Coronary artery (tissue), 2 donors: ENCODE results near the gene MSX1.
A peak's percentile ranks its signal among the peaks of the same experiment; 100 is the strongest.

ENCODE experiments used
- DNase-seq: peaks from one replicate; pipeline ENCODE4 v3.0.0-alpha.2; 2017; ENCODE audit warnings: low spot score
- H3K27ac ChIP-seq, 2 donors: fragments of 200-600 bp; sonication (generic); one replicate each; pipeline ENCODE4 v1.5.1; 2016 to 2019
- H3K4me3 ChIP-seq: fragments of 200-600 bp; sonication (generic); 2 replicates; pipeline ENCODE4 v1.5.1; 2016; ENCODE audit warnings: mild to moderate bottlenecking, moderate library complexity
- TF ChIP-seq, protein P1 (sequence below): fragments of 200-600 bp; sonication (generic); IDR thresholded peaks from one replicate; pipeline ENCODE4 v1.5.1; 2019; ENCODE audit warnings: antibody characterized with exemption

MSX1 gene

DNA sequence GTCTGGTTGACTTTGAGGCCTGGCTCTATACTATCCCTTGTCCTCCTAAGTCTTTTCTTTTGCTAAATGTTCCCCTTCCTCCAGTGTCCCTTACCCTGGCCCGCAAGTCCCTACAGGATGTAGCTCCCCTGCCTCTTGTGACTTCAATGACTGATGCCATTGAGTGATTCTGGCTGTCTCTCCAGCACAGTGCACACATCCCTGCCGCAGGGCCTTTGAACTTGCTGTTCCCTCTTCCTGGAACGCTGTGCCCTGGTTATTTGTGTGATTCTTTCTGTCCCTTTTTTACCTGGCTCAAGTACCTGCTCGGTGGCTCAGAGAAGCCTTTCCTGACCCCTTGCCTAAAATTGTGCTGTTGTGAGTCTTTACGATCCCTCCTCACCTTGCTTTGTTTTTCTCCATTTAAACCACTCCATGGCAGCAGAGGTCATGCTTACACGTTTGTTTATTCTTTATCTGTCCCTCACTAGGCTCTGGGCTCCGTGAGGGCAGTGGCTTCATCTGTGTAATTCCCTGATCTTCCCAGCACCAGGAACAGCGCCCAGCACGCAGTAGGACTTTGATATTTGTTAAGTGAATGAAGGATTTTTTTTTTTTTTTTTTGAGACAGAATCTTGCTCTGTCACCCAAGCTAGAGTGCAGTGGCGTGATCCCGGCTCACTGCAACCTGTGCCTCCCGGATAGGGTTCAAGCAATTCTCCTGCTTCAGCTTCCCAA lies 17.6 kb downstream of the MSX1 start:
- TF ChIP-seq, protein P1, sequence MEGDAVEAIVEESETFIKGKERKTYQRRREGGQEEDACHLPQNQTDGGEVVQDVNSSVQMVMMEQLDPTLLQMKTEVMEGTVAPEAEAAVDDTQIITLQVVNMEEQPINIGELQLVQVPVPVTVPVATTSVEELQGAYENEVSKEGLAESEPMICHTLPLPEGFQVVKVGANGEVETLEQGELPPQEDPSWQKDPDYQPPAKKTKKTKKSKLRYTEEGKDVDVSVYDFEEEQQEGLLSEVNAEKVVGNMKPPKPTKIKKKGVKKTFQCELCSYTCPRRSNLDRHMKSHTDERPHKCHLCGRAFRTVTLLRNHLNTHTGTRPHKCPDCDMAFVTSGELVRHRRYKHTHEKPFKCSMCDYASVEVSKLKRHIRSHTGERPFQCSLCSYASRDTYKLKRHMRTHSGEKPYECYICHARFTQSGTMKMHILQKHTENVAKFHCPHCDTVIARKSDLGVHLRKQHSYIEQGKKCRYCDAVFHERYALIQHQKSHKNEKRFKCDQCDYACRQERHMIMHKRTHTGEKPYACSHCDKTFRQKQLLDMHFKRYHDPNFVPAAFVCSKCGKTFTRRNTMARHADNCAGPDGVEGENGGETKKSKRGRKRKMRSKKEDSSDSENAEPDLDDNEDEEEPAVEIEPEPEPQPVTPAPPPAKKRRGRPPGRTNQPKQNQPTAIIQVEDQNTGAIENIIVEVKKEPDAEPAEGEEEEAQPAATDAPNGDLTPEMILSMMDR = no peak
- H3K4me3 ChIP-seq = no peak overlapping the region
- no peak for DNase-seq

DNA sequence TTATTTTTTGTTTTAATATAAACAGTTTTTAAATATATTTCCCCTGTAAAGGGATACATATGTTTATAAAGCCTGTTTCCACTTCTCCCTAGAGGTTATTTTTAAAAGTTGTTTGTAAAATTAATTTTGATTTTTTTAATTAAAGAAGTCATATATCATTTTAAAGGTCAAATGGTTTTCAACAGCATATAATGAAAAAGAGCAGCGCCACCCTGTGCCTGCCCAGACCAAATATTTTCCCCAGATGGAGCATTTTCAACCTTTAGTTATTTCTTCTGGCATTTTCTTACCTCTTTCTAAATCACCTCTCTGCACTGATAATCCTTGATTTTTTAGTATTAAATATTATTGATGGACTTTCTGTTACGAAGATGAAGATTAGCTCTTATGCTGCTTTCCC lies 21.0 kb downstream of the MSX1 start:
- TF ChIP-seq, protein P1 = no peak
- Histone ChIP-seq H3K4me3 (no peak overlapping the region), H3K27ac (no peak overlapping the region)
- DNase-seq = no peak

More for the DNA sequence above, 17.6 kb downstream of the MSX1 start:
- H3K27ac ChIP-seq = no peak overlapping the region

GRCh38 chr4:4881432-4881831 lies 22.0 kb downstream of the MSX1 start:
- Histone ChIP-seq H3K4me3 (no peak overlapping the region), H3K27ac (no peak overlapping the region)
- no peak for DNase-seq
- TF ChIP-seq, protein P1 = no peak

DNA sequence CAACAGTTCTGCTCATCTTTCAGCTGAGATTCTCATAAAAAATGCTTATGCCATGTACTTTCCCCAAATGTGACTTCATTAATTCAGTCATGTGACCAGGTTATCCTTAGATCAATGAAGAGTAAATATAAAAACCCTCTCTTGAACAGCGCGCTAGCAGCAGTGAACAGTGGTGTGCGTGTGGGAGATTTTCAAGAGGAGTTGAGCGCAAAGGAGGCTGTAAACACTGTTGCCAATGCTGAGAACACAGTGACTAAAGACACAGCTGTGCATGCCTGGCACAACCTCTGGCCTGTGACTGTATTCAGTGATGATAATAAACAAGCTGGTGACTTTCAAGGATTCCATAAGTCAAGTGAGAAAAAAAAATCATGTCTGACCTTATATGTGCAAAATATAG lies 25.1 kb downstream of the MSX1 start:
- Histone ChIP-seq H3K4me3 (no peak overlapping the region), H3K27ac (no peak overlapping the region)
- DNase-seq = peak; percentile 8
- TF ChIP-seq, protein P1 = no peak

- Histone ChIP-seq H3K27ac (no peak overlapping the region), H3K4me3 (no peak overlapping the region)
- TF ChIP-seq, protein P1 = no peak
- DNase-seq = peak; percentile 31
Observed at GRCh38 chr4:4887426-4887825, 28.0 kb downstream of the MSX1 start.

- Histone ChIP-seq H3K4me3 (no peak overlapping the region), H3K27ac (no peak overlapping the region)
- TF ChIP-seq, protein P1 = no peak
- DNase-seq = peak; percentile 22
Observed at GRCh38 chr4:4888695-4889094, 29.2 kb downstream of the MSX1 start.

- DNase-seq = peak; percentile 24
Observed at GRCh38 chr4:4889781-4890180, 30.3 kb downstream of the MSX1 start.

More at GRCh38 chr4:4889781-4890180, 30.3 kb downstream of the MSX1 start:
- no peak overlapping the region for H3K4me3 ChIP-seq
- TF ChIP-seq, protein P1 = no peak
- no peak overlapping the region for H3K27ac ChIP-seq
